IPS-11a (cell line): Measurements from ENCODE around the gene TPM1.

Experiments used
- H3K4me3 ChIP-seq: one replicate; pipeline ENCODE4 v1.5.1; 2013; ENCODE audit warnings: low read depth, low read length, control low read depth

TPM1 gene

GRCh38 chr15:63052961-63053698, 10.6 kb downstream of the TPM1 start:
- H3K4me3 ChIP-seq = no peak overlapping the region

GRCh38 chr15:63054281-63054683, 11.7 kb downstream of the TPM1 start:
- no peak overlapping the region for H3K4me3 ChIP-seq

GRCh38 chr15:63054985-63055384, 12.4 kb downstream of the TPM1 start:
- no peak overlapping the region for H3K4me3 ChIP-seq

GRCh38 chr15:63056829-63057228, 14.3 kb downstream of the TPM1 start:
- H3K4me3 ChIP-seq = no peak overlapping the region

GRCh38 chr15:63057468-63058345, 15.2 kb downstream of the TPM1 start:
- no peak overlapping the region for H3K4me3 ChIP-seq

- H3K4me3 ChIP-seq = no peak overlapping the region
These were observed 16.5 kb downstream of the TPM1 start for GRCh38 chr15:63059075-63059474.

GRCh38 chr15:63059573-63060216, 17.1 kb downstream of the TPM1 start:
- H3K4me3 ChIP-seq = no peak overlapping the region

- H3K4me3 ChIP-seq = no peak overlapping the region
These were observed 18.2 kb downstream of the TPM1 start for GRCh38 chr15:63060699-63061098.

GRCh38 chr15:63061975-63062374, 19.4 kb downstream of the TPM1 start:
- no peak overlapping the region for H3K4me3 ChIP-seq

GRCh38 chr15:63063164-63063756, 20.7 kb downstream of the TPM1 start:
- H3K4me3 ChIP-seq = no peak overlapping the region

GRCh38 chr15:63063877-63064409, 21.4 kb downstream of the TPM1 start:
- no peak overlapping the region for H3K4me3 ChIP-seq

GRCh38 chr15:63065262-63066221, 23.0 kb downstream of the TPM1 start:
- H3K4me3 ChIP-seq = no peak overlapping the region

- H3K4me3 ChIP-seq = no peak overlapping the region
These were observed 23.7 kb downstream of the TPM1 start for GRCh38 chr15:63066272-63066671.

- no peak overlapping the region for H3K4me3 ChIP-seq
These were observed 24.8 kb downstream of the TPM1 start for GRCh38 chr15:63067306-63067705.

- no peak overlapping the region for H3K4me3 ChIP-seq
These were observed 25.6 kb downstream of the TPM1 start for GRCh38 chr15:63067976-63068743.

GRCh38 chr15:63069616-63070090, 27.1 kb downstream of the TPM1 start:
- no peak overlapping the region for H3K4me3 ChIP-seq

GRCh38 chr15:63070681-63071129, 28.2 kb downstream of the TPM1 start:
- no peak overlapping the region for H3K4me3 ChIP-seq

GRCh38 chr15:63071288-63071909, 28.9 kb downstream of the TPM1 start:
- H3K4me3 ChIP-seq = no peak overlapping the region
